NCI-H2081 treated with DMSO at 0.1 percent for 48 hours (cell line): ENCODE data around the gene RAD18.

Experiments used
- DNase-seq: peaks from one replicate; lab custom pipeline; 2025; lab: John Stamatoyannopoulos, UW

The RAD18 gene

DNA sequence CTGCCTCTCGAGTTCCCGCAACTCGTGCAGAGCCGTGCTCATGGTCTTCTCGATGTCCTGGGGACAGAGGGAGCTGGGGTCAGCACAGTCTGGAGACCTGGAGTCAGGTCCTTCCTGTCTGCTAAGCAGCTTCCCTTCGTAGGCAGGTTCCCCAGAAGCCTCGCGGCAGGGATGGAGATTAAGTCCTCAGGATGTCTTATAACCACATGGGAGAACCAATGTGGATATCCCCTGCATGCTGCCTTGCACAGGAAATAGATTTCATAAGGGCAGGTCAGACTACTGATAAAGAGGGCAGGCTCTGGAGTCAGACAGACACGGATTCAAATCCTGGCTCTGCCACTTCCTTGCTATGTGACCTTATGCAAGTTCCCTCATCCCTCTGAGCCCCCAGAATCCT, 22.6 kb upstream of the RAD18 start:
- DNase-seq: no peak

DNA sequence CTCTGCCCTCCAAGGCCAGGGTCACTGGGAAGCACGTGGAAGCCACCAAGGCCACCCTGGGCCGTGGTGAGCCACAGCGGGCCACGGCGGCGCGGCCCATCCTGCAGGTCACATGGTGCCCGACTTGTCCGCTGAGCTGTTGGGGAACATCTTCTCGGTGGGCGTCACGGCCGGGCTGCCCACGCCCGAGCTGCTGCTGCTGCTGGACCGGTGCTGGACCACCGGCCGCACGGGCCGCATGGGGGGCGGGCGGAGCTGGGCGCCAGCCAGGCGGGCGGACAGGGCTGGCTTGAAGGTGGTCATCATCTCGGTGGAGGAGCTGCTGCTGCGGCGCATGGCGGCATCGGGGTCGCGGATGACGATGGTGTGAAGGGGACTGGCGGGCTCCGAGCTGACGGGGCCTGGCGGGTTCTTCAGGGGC, 22.1 kb upstream of the RAD18 start:
- DNase-seq: no peak

DNA sequence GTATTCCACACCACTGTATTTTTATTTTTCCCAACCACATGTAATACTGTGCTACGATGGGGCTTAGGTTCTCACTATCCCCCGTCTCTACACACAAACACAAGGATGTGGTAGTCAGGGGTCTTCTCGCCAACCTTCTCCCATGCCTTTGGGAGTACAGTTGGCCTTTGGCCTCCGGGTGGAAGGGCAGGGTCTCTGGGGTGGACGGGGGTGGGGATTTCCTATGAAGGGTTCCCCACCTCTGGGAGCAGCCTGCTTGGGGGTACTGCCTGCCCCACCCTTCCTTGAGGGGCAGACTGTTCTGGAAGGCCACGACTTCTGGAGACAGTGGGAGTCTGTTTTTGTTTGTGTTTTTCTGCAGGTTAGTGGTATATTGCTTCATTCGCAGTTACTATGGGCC, 21.3 kb upstream of the RAD18 start:
- no peak for DNase-seq

DNA sequence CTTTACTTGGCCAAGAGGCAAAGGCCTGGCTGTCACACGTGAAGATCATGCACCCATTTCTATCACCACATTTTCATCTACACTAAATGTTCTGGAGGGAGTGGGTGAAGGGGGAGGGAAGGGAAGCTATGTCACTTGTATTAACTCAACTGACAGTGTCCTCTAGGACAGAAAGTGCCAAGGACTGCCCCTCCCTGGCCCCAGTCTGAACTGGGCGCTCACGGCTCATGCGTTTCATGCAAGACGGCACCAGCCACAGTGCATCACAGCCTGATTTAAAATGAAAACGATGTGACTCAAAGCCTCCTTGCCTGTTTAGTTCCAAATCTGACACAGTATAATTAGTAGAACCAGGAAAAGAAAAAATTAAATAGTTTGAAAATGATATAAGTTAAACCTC, 20.8 kb upstream of the RAD18 start:
- DNase-seq: no peak

DNA sequence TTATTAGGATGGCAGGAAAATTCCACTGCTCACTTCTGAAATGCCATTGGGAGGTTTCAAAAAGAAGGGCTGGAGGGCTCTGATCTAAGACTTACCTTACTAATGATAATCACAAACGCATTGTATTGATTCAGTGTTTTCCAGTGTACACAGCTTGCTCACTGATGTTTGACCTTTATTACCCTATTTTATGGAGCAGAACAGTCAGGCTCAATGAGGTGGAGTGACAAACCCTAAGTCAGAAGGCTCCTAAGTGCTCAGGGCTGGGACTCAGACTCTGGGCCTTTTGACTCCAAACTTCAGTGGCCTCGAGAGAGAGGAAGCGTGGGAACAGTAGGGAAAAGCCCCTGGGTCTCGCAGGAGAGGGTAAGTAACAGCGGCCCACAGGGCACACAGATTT, 20.3 kb upstream of the RAD18 start:
- no peak for DNase-seq

DNA sequence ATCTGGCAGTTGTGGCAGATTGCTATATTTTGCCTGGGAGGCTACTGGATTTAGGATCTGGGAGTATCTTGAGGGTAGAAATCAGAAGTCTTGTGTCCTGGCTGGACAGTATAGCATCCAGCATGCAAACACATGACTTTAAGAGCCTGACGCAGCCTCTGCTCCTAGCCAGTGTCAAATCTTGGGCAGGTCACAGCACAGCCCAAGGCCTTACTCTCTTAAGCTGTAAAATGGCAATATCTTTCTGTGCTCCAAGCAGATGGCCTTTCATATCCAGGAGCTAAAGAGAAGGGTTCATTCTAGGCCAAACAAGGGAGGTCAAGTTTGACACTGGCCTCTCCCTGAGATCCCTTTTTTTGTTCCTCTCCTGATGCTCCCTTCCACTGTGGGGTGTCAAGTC, 19.8 kb upstream of the RAD18 start:
- DNase-seq: no peak

DNA sequence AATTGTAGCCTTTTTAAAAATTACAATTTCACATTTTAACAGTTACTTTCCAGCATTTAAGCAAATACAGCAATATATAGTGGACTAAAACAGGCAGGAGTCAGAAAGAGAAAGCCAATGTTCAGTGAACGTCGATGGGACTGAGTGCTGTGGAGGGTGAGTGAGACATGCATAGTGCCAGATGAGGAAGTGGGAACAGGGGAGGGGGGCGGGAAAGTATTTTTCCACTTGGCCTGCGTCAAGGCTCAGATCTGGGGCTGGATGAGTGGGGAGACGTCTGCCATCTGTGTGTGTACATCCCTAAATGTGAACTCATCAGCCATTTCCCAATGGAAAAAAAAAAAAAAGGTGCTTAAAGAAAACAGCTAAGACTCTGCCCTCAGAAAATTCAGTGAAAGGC, 19.2 kb upstream of the RAD18 start:
- no peak for DNase-seq

DNA sequence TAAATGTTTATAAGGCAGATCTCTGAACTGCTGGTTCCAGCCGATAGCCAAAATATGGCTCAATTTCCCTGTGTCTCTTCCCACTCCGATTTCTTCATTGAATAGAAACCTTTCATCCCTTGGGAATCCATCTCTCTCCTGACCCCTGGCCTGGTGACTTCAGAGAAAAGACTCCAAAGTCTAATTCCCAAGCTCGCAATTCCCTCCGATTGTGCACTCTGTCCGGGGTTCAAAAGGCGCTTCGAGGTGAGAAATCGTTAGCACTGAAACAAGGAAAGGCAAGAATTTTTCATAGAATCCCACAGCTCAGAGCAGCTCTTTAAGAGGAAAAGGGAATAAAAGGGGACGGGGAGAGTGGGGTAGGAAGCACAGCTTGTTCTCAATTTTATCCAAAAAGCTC, 18.4 kb upstream of the RAD18 start:
- no peak for DNase-seq

DNA sequence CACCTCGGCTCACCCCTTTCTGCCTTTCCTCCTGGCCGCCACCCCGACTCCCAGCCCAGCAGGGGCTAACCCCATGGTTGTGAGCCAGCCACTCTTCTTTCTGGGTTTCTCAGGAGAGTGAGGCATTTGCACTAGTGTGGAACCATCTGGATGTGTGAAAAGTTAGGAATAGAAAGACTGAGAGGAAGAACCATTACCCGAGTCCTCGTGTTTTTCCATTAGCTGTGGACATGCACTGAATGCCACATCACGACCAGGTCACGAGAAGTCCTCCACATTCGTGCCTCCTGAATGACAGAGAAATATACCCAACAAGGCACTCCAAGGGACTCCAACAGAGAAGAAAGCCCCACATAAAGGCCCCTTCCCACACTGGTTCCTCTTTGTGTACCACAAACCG, 18.0 kb upstream of the RAD18 start:
- DNase-seq: no peak

DNA sequence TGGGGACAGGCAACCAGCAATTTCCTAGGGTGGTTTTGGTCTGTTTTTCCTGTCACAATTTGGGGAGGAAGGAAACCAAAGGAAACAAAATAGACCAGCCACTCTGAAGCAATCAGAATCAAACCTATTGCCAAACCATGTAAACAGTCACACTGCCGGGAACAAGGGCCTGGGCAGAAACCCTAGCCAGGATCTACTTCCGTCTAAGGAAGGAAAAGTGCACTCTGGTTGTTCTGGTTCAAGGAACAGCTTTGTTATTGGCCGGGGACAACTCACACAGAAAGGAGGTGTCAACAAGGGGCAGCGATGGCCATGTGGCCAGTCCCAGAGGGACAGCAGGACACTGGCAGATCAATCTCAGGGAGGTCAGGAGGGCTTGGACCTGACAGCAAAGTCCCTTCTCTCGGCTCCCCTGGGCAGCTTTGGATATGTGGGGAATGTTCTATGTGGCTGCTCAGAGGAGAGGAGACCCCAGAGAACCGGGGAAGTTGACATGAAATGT, 17.5 kb upstream of the RAD18 start:
- DNase-seq: no peak

DNA sequence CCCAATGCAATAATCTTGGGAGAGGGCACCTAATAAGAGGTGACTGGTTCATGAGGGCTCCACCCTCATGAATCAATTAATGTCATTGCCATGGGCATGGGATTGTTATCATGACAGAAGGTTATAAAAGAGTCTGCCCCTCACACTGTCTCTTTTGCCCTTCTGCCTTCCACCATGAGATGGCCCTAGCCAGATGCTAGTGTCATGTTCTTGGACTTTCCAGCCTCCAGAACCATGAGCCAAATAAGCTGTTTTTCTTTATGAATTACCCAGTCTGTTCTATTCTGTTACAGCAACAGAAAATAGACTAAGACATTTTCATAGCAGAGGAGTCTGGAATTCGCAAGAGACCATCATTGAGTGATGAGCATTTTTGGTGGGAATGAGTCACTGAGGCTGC, 16.0 kb upstream of the RAD18 start:
- DNase-seq: no peak

DNA sequence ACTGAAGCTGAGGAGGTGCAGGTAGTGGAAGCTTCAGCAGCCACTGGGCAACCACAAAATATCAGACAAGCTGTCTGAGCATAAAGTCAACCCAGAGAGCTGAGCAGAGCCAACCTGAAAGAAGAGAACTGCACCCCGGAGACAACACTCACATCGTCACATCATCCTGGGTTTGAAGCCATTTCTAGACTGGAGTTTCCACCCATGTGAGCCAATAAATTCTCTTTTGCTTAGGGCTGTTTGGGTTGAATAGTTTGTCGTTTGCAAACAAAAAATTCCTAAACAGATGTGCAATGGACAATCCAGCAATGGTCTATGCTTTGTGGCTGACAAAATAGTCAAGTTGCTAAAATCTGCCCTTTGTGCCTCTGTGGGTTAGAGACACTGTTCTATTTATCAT, 15.3 kb upstream of the RAD18 start:
- no peak for DNase-seq

DNA sequence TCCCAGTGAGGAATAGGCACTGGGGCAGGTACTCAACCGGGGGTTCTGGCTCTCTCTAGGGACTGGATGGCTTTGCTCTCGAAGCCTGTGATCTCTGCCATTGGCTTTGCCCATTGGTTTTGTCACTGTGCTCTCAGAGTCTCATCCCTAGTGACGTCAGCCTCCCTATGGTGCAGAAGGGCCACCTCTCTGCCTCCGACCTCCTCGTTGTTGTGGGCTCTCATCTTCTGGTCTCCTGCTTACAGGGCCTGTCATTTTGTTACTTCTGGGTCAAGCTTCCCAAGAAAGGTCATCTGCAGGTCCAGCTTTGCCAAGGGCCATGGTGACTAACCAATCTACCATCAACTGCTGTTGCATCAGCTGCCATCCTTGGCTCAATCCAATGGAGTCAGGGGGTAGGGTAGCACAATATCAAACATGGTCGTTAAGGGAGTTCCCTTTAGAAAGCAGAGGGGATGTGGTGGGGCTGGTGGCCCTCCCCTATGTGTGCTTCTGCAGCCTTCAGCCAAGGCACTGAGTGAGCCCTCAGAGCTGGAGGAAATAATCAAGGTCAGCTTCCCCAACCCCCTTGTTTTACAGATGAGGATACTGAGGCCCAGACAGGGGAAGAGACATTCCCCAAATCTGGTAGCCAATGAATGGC, 13.4 kb upstream of the RAD18 start:
- no peak for DNase-seq

DNA sequence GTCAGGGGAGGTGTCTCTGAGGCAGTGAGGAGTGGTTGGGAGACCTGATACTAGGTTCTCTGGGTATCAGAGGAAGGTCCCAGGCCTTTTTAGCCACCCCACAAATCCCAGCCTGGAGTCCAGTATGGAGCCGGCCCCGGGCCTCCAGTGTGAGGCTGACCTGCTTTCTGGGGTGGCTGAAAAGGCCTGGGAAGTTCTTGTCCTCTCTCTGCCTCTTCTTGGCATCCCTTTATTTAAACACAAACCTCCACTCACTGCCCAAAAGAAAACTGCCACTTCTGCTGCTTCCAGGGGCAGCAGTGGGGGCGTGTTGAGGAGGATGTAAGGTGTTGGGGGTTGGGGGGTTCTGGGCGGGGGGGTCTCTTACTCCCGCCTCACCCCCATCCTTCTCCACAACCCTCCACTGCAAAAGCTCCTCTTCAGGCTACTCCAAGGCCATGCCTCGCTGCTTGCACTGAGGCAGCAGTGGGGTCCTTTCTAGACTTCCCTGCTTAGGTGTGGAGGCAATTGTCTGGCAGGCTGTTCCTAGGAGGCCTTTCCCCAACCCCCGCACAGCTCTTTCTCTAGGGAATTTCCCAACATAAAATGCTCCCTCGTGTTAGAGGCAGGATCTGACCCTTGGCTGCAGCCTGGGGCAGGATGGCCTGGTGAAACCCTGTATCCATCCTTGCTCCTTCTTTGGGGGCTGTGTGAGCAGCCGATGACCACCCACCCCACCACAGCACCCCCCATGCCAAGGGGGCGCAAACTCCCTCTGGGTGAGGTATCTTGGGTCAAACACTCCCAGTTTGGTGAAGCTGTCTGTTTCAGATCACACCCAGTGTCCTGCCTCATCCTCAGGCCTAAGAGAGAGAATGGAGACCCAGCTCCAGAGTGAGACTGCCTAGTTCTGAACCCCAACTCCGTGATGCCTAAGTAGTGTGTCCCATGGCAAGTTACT, 12.1 kb upstream of the RAD18 start:
- no peak for DNase-seq

DNA sequence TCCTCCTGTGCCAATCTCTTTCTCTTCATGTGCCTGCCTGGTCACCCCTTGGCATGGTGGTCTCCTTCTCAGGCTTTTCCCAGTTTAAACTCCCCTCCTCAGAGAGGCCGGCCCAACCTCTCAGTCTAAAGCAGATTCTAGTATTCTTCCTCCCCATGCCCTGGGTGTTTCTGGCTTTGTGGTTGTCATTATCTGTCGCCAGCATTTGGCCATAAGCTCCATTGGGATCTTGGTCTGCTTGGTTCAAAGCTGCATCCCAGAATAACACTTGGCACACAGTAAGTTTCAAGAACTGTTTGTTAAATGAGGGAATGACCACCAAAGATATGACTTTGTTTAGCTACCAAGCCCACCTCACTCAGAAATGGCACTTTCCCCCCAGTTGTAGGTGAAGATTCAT, 11.2 kb upstream of the RAD18 start:
- DNase-seq: no peak

DNA sequence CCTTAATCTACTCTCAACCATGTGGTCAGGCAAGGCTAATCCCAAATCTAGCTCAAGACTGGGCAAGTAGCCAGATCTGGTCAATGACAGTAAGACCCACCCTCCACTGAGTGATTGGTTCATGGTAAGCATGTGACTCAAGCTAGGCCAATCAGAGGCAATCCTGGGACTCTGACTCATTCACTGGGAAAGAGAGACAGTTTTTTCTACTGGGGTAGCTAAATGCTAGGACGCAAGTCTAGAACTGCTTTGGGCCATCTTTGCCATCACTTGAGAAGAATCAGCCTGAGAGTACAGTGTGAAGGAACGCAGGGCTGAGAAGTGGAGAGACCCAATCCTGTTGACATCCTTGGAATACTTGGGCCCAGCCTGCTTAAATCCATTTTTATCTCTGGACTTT, 9.4 kb upstream of the RAD18 start:
- DNase-seq: no peak

DNA sequence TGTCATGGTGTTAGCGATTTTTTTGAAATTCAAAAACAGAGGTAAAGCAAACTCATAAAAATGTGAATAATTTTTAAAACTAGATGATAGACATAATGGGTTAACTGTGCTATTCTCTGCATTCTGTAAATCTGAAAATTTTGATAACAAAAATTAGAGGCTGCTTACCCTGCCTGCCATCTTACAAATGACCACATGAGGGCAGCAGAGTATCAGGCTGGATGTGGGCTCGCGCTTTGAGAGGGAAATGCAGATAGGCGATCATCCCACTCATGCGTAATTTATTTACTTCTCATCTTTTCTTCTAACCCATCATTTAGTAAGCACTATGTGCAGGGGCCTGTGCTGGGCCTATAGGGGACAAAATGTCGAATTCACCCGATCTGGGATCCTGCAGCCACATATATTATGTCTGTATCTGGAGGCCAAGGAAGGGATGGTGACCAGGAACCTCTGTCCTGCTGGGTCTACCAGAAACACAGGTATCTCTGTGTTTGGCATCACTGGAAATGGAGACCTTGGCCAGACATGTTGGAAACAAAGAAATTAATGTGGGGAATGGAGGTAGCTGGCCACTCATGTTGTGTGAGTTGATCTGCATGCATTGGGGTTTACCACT, 7.8 kb upstream of the RAD18 start:
- no peak for DNase-seq

DNA sequence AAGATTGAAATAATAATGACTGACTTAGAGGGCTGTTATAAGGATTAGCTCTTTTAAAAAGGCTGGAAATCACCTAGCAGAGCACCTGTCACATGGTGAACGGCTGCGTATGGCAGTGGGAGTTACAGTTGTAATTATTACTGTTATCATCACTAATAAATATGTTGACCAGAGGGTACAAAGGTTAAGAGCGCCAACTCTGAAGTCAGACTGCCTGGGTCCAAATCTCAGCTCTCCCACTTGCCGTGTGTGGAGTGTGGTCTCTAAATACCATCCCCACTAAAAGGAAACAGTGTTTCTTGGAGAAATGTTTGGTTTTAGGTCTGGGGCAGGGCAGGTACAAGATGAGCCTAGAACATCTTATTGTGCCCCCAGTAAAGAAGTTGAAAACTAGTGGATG, 6.0 kb upstream of the RAD18 start:
- DNase-seq: no peak

DNA sequence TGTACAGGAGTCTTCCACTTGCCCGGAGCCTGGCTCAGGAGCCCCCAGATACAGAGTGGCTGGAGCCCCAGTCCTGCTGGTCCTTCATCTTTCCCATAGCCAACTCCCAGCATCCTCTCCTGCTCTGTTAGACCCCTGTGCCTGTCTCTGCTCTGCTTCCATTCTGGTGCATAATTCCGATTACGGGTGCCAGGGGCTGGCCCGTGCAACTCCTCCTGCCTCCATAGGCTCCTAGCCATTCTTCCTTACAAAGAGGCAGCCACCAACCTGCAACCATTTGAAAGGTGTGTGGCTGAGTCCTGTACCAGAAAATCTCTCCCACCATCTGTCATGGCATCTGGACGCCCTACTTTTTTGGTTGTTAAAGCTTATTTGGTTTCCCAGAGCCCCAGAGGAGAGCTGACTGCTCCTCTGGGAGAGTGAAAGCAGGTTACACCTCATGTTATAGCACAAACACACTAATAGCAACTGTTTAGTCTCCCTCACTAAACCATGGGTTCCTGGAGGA, 5.2 kb upstream of the RAD18 start:
- no peak for DNase-seq

DNA sequence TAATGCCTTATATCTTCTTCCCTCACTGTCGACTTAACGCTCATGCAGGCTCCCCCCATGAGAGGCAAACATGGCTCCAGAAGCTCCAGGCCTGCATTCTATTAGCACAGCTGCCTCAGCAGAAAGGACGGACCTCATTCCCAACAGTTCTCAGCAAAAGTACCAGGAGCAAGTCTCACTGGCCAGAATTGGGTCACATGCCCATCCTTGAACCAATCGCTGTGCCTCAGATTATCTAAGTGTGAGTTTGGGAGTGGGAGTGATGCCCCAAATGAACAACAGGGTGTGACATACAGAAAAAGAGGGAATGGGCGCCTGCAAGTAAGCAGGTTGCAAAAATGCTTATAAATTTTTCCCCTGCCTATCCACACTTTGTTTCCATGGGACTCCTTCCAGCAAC, 4.3 kb upstream of the RAD18 start:
- no peak for DNase-seq

DNA sequence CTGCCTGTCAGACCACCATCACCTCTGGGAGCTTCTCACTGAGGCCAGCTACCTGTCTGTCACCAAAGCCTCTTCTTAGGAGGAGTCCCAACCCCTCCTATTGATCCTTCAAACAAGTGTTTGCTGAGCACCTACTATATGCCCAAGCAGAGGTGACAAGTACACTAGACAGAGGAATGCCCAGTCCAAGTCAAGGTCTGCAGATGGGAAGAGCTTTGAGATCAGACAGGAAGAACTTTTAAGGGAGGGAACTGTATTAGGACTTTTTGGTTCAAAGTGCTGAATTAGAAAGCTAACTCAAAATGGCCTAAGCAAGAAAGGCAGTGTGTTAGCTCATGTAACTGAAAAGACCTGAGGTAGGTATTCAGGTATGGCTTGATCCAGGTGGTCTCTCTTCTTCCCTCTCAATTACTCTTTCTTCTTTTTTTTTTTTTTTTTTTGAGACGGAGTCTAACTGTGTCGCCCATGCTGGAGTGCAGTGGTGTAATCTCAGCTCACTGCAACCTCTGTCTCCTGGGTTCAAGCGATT, 3.6 kb upstream of the RAD18 start:
- DNase-seq: no peak

DNA sequence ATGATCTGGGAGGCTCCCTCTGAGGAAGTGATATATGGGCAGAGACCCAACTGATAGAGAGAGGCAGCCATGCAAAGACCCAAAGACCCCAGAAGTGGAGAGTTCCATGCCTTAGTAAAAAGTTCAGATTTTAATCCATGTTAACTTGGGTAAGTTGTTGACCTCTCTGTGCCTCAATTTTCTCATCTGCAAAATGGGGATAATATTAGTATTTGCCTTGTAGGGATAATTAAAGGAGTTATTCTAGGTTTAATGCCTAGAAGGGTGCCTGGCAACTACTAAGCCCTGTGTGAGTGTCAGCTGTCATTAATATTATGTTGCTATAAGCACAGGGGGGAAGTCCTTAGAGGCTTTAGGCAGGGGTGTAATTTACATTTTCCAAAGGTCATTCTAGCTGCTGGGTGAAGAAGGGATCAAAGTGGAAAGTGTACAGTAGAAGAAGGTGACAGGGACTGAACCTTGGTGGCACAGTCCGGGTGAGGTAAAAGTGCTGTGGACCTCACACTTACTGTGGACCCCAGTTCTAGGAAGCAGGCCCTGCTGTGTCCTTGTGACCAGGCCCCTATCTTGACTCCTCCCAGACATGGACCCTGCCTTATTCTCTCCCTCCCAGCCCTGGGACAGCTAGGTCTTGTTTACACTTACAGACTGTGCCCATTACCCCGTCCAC, 3.0 kb upstream of the RAD18 start:
- DNase-seq: no peak
